Measurements from ENCODE around the gene MAP3K19.

Gene MAP3K19

DNA sequence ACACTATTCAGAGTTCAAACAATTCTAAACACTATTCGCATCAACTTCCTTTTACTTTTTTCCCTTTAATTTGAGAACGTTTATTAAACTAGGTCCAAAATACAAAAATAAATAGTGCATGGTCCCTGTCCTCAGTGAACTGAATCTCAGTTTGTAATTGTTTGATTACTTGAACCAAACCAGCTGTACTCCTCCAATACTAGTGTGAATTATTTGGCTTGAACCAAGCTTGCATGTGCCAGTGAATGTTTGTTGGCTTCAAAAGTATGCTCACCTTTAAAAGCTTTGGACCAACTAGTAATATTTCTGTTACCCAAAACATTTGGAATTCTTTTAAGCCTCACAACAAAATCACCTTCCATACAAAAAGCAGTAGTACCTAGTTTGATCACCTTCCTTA lies 113.1 kb downstream of the MAP3K19 start:
- H3K27ac Mint-ChIP-seq = peak overlapping the region; percentile 55
- no peak overlapping the region for H3K4me3 Mint-ChIP-seq
- H3K4me1 Mint-ChIP-seq = peaks cover 49% of the 10 kb centered on the region

DNA sequence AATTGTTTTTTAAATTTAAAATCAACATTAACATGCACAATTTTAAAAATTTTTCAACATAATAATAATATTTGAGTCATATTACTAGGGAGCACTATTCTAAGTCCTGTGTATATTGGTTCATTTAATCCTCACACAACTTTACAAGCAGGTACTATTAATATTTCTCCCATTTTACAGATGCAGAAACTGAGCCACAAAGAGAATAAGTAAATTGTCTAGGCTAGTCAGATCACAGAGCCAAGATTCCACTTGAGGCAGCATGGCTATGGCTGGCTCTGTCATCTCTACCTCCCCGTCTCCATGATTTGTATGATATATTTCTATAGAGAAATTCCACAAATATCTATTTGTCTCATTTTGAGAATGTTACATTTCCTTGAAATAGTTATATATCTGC lies 113.5 kb downstream of the MAP3K19 start:
- peaks cover 51% of the 10 kb centered on the region for H3K4me1 Mint-ChIP-seq
- DNase-seq (ENCODE audit: low spot score in 2 of 2) (no peak), ATAC-seq (no peak)
- H3K9me3 Mint-ChIP-seq = no peaks in the 10 kb centered on the region
- H3K4me3 Mint-ChIP-seq = no peak overlapping the region
- peak overlapping the region; percentile 74 for H3K27ac Mint-ChIP-seq
- peaks cover 90% of the 10 kb centered on the region for H3K36me3 Mint-ChIP-seq

More for the DNA sequence above, 113.1 kb downstream of the MAP3K19 start:
- Mint-ChIP-seq H3K9me3 (no peaks in the 10 kb centered on the region), H3K36me3 (peaks cover 90% of the 10 kb centered on the region)
- ATAC-seq (no peak), DNase-seq (ENCODE audit: low spot score in 2 of 2) (no peak)

DNA sequence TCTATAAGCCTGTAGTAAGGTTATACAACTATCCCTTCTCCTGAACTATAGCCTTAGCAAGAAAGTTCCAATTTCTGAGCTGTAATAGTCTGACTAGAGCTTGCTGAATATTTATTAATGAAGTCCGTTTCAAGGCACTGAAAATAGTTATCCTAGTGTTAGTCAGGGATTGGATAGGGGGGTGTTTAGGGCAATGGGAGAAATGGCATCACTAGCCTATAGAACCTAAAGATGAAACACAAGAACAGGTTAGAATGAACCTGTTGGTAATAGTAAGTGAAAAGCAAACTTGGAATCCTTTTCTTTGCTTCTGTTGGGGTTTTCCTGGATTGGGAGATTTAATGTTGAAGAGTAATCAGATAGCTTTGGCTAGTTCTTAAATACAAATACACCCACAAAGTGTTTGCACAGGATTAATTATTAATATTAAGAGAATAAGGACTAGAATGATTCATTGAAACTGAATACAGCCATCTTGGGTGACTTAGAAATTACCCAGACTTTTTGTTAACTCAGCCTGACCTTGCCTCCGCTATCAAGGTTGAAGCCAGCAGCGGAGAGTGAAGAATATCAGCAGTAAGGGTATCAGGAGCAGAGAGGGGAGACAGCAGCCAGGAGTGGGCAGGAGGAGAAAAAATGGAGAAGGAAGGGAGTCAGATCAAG lies 114.3 kb downstream of the MAP3K19 start:
- H3K27ac Mint-ChIP-seq = peak overlapping the region; percentile 74
- H3K36me3 Mint-ChIP-seq = peaks cover 90% of the 10 kb centered on the region
- H3K4me1 Mint-ChIP-seq = peaks cover 51% of the 10 kb centered on the region
- H3K9me3 Mint-ChIP-seq = no peaks in the 10 kb centered on the region
- DNase-seq (ENCODE audit: low spot score in 2 of 2) (no peak), ATAC-seq (no peak)
- no peak overlapping the region for H3K4me3 Mint-ChIP-seq

GRCh38 chr2:134927195-134927594 lies 120.1 kb downstream of the MAP3K19 start:
- peaks cover 65% of the 10 kb centered on the region for H3K4me1 Mint-ChIP-seq
- peaks cover 95% of the 10 kb centered on the region for H3K36me3 Mint-ChIP-seq
- H3K27ac Mint-ChIP-seq = no peak overlapping the region
- peak; percentile 47 for ATAC-seq
- no peaks in the 10 kb centered on the region for H3K9me3 Mint-ChIP-seq
- DNase-seq (ENCODE audit: low spot score in 2 of 2) = no peak
- H3K4me3 Mint-ChIP-seq = no peak overlapping the region

DNA sequence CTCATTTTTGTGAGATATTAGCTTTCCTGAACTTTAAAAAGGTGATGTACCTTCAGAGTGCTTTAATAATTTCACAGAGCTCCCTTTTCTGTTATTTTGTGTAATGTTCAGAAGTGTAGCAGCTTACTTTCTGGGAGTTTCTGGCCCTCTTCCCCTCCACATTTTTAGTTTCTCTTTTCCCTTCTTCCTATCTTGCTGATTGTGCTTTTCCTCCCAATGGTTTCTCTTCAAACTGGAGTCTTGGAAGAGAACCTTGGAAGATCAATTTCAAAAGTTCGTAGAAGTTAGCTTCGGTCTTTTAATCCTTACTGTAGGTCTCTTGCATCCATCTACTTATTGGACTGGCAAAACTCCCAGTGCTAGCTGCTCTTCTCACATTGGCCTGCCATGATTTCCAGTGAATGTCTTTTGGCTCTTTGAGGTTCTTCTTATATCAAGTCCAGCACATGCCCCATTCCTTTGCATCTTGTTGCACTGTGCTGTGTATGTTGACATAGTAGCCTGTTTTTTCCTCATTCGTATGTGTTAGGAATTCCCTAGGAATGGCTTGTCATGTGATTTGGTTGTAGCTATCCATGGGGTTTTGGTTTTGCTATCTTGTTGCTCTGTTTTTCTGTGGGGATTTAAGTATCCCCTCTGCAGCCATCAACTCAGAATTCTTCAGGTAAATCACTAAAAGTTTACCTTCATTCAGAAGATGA lies 120.9 kb downstream of the MAP3K19 start:
- no peak for ATAC-seq
- Mint-ChIP-seq H3K9me3 (no peaks in the 10 kb centered on the region), H3K4me1 (peaks cover 70% of the 10 kb centered on the region), H3K4me3 (peak overlapping the region; percentile 18), H3K27ac (peak overlapping the region; percentile 30), H3K36me3 (peaks cover 95% of the 10 kb centered on the region)
- DNase-seq (ENCODE audit: low spot score in 2 of 2) = no peak

- H3K27ac Mint-ChIP-seq = peak overlapping the region; percentile 20
- peaks cover 94% of the 10 kb centered on the region for H3K36me3 Mint-ChIP-seq
- no peaks in the 10 kb centered on the region for H3K9me3 Mint-ChIP-seq
- peaks cover 67% of the 10 kb centered on the region for H3K4me1 Mint-ChIP-seq
- no peak for ATAC-seq
- DNase-seq (ENCODE audit: low spot score in 2 of 2) = no peak
- H3K4me3 Mint-ChIP-seq = no peak overlapping the region
Observed at GRCh38 chr2:134924912-134925311, 122.3 kb downstream of the MAP3K19 start.

- peak in 1 of 2 donors; percentile 18 for DNase-seq (ENCODE audit: low spot score in 2 of 2)
- Mint-ChIP-seq H3K4me1 (peaks cover 39% of the 10 kb centered on the region), H3K4me3 (peak overlapping the region; percentile 98), H3K36me3 (peaks cover 68% of the 10 kb centered on the region), H3K27ac (peak overlapping the region; percentile 100), H3K9me3 (no peaks in the 10 kb centered on the region)
- peak; percentile 2 for ATAC-seq
Observed at GRCh38 chr2:134919341-134920210, 127.7 kb downstream of the MAP3K19 start.

DNA sequence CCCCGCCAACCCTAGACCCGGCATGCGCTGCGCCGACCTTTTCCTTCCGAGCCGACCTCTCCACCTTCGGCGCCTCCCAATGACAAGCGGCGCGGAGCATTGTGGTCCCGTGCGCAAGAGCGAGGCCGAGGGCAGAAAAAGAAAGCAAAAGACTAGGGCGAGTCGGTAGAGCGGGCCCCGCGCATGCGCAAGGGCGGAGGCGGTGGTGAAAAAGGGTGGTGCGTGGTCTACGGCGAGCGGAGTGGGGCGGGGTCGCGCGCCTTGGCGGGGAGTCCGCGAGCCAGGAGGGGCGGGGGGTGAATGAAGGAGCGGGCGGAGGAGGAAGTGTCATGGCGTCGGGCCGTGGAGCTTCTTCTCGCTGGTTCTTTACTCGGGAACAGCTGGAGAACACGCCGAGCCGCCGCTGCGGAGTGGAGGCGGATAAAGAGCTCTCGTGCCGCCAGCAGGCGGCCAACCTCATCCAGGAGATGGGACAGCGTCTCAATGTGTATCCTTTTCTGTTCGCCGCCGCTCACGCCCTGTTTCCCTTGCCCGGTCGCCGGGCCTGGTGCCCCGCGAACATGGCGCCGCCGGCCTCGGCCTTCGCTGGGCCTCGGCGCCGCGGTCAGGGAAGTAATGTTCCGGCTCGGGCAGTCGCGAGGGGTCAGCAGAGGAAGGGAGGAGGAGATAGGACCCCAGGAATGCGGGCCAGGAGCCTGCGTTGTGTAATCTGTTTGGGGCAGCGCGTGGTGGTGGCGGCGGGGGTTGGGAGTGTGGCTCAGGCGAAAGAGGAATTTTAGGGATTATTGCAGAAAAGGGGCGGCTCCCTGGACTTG lies 128.5 kb downstream of the MAP3K19 start, which contains the start of gene CCNT2:
Gene CCNT2, plus strand, starts transcription at position 297 of the 815 bp plus-strand sequence. Its CDS starts 33 bp downstream, at position 330.
- H3K4me1 Mint-ChIP-seq = peaks cover 32% of the 10 kb centered on the region

DNA sequence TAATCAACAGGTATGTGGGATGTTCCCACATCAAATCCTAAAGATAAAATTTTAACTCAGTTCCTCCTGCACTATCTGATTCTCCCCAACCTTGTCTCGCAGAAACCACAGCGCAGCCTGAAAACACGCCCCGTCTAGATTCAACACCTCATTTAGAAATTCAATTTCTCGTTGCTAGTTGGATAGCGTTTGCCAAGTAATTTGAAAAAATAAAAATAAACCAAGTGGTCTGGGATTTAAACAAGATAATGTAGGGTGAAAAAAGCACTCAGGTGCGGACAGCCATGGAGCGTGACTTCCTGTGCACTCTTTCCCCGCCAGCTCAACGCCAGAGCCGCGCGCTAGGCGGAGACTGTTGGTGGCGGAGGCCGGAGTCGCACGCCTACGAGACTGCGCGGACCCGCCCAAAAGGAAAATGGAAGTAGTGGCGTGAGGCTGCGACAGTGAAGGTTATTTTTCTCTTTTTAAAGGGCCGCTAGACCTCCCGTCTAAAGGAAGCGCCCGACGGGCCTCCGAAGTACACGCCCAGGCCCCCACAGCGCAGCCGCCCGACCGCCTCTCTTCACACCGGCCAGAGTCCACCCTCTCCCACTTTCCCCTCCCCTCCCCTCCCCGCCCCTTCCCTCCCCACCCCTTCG lies 129.2 kb downstream of the MAP3K19 start:
- Mint-ChIP-seq H3K9me3 (no peaks in the 10 kb centered on the region), H3K4me1 (peaks cover 25% of the 10 kb centered on the region), H3K36me3 (peaks cover 54% of the 10 kb centered on the region), H3K4me3 (peak overlapping the region; percentile 98), H3K27ac (peak overlapping the region; percentile 100)
- DNase-seq (ENCODE audit: low spot score in 2 of 2) = peak; percentile 70 to 93
- peak; percentile 81 for ATAC-seq

More for the DNA sequence above, 128.5 kb downstream of the MAP3K19 start, which contains the start of gene CCNT2:
- DNase-seq (ENCODE audit: low spot score in 2 of 2) (peak; percentile 98 to 100), ATAC-seq (peak; percentile 93)
- H3K4me3 Mint-ChIP-seq = peak within 1 kb of the TSS; percentile 98
- no peaks in the 10 kb centered on the region for H3K9me3 Mint-ChIP-seq
- H3K27ac Mint-ChIP-seq = peak within 1 kb of the TSS; percentile 100
- H3K36me3 Mint-ChIP-seq = peaks cover 61% of the 10 kb centered on the region

DNA sequence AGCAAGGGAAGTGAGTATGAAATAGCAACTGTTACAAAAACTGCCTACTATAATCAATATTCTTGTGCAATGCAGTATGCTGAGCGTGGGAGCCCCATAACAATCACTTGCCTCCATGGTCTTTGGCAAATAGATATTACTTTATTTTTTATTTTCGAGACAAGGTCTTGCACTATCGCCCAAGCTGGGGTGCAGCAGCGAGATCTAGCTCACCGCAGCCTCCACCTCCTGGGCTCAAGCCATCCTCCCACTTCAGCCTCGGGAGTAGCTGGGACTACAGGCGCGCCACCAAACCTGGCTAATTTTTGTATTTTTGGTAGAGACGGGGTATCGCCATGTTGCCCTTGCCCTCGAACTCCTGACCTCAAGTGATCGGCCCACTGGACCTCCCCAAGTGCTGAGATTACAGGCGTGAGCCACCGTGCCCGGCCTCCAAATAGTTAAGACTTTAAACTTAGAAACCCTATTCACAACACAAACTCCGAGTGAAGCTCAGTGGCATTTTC lies 129.8 kb downstream of the MAP3K19 start:
- H3K4me3 Mint-ChIP-seq = peak overlapping the region; percentile 98
- no peaks in the 10 kb centered on the region for H3K9me3 Mint-ChIP-seq
- H3K27ac Mint-ChIP-seq = peak overlapping the region; percentile 100
- H3K4me1 Mint-ChIP-seq = peaks cover 20% of the 10 kb centered on the region
- H3K36me3 Mint-ChIP-seq = peaks cover 48% of the 10 kb centered on the region
- peak; percentile 2 to 55 for DNase-seq (ENCODE audit: low spot score in 2 of 2)
- no peak for ATAC-seq
